SJCRH30 (cell line): Measurements from ENCODE around the gene PLD1. TPM values are rescaled to one million over a fixed set of nuclear protein-coding genes. Genes with fewer than 3 reads are reported as not detected.
"Not testable (repeated sequence)": the region's sequence is repeated elsewhere in the genome, so short reads cannot be mapped to it uniquely, and the experiment has no call there.

Experiments used
- DNase-seq, 2 experiments: peaks; one replicate each; pipeline ENCODE4 v3.0.0-alpha.2; 2015 to 2020
- H3K27ac ChIP-seq: fragments of 250-450 bp; sonication (Bioruptor Pico); 2 replicates; pipeline ENCODE4 v1.5.1; 2020; ENCODE audit warnings: mild to moderate bottlenecking, moderate library complexity
- H3K27me3 ChIP-seq: fragments of 250-450 bp; sonication (Bioruptor Pico); 2 replicates; pipeline ENCODE4 v1.5.1; 2020; ENCODE audit warnings: mild to moderate bottlenecking, moderate library complexity
- H3K36me3 ChIP-seq: fragments of 250-450 bp; sonication (Bioruptor Pico); 2 replicates; pipeline ENCODE4 v1.5.1; 2020; ENCODE audit warnings: mild to moderate bottlenecking, moderate library complexity
- H3K4me1 ChIP-seq: fragments of 250-450 bp; sonication (Bioruptor Pico); 2 replicates; pipeline ENCODE4 v1.5.1; 2020; ENCODE audit warnings: mild to moderate bottlenecking, moderate library complexity
- H3K4me3 ChIP-seq: fragments of 250-450 bp; sonication (Bioruptor Pico); 2 replicates; pipeline ENCODE4 v1.5.1; 2020; ENCODE audit warnings: mild to moderate bottlenecking, moderate library complexity
- H3K9me3 ChIP-seq: fragments of 250-450 bp; sonication (Bioruptor Pico); replicated peaks from 2 replicates; pipeline ENCODE4 v1.5.1; 2020; ENCODE audit warnings: mild to moderate bottlenecking, moderate library complexity
- total RNA-seq: library from RNA; depleted of rRNA; stranded (reverse); fragments of >200 nt; shearing (Covaris generic); gene quantifications from 2 replicates; pipeline ENCODE4 v1.2.3, GENCODE V29; 2014; rRNA removed

PLD1 gene
- total RNA-seq: 4.2 and 5.2 TPM in 2 replicates

- H3K9me3 ChIP-seq: 0 out of 2 replicates have a peak, but pooled peaks cover 2% of the 10 kb centered on the region
Measured at GRCh38 chr3:171809861-171810628, at the start of gene PLD1. PLD1 (minus strand) TSS chr3:171810483; CDS start chr3:171738051, 72,432 bp downstream.

GRCh38 chr3:171858770-171859169 lies 48.5 kb upstream of the PLD1 start:
- Histone ChIP-seq H3K9me3 (peaks cover 21% of the 10 kb centered on the region), H3K4me1 (peaks cover 11% of the 10 kb centered on the region)
- H3K4me3 ChIP-seq, DNase-seq, H3K27ac ChIP-seq, H3K36me3 ChIP-seq, H3K27me3 ChIP-seq: not testable (repeated sequence)

More at GRCh38 chr3:171809861-171810628, at the start of gene PLD1:
- peak; percentile 64 to 65 for DNase-seq
- H3K27ac ChIP-seq: peak within 1 kb of the TSS; percentile 49
- H3K36me3 ChIP-seq: no peaks in the 10 kb centered on the region
- H3K27me3 ChIP-seq: no peaks in the 10 kb centered on the region
- H3K4me3 ChIP-seq: peak within 1 kb of the TSS; percentile 64
- peaks cover 3% of the 10 kb centered on the region; the same call in 1 of the 2 replicates for H3K4me1 ChIP-seq

GRCh38 chr3:171854649-171855305 lies 44.5 kb upstream of the PLD1 start:
- Histone ChIP-seq H3K27ac (no peak overlapping the region), H3K27me3 (no peaks in the 10 kb centered on the region), H3K4me3 (no peak overlapping the region), H3K36me3 (no peaks in the 10 kb centered on the region), H3K4me1 (no peaks in the 10 kb centered on the region), H3K9me3 (peaks cover 26% of the 10 kb centered on the region)
- peak in 1 of 2 experiments; percentile 22 for DNase-seq

GRCh38 chr3:171851660-171852058 lies 41.4 kb upstream of the PLD1 start:
- no peak for DNase-seq
- H3K27ac ChIP-seq: no peak overlapping the region

GRCh38 chr3:171850960-171851659 lies 40.8 kb upstream of the PLD1 start:
- Histone ChIP-seq H3K4me1 (no peaks in the 10 kb centered on the region), H3K9me3 (peaks cover 23% of the 10 kb centered on the region), H3K4me3 (no peak overlapping the region), H3K36me3 (no peaks in the 10 kb centered on the region), H3K27ac (no peak overlapping the region), H3K27me3 (no peaks in the 10 kb centered on the region)
- no peak for DNase-seq

More at GRCh38 chr3:171851660-171852058, 41.4 kb upstream of the PLD1 start:
- no peaks in the 10 kb centered on the region for H3K4me1 ChIP-seq
- no peaks in the 10 kb centered on the region for H3K36me3 ChIP-seq
- H3K4me3 ChIP-seq: no peak overlapping the region
- no peaks in the 10 kb centered on the region for H3K27me3 ChIP-seq
- H3K9me3 ChIP-seq: peaks cover 23% of the 10 kb centered on the region

- H3K27ac ChIP-seq: no peak overlapping the region
- DNase-seq: no peak
- H3K9me3 ChIP-seq: peaks cover 20% of the 10 kb centered on the region
- no peak overlapping the region for H3K4me3 ChIP-seq
- no peaks in the 10 kb centered on the region for H3K27me3 ChIP-seq
- no peaks in the 10 kb centered on the region for H3K36me3 ChIP-seq
- H3K4me1 ChIP-seq: no peaks in the 10 kb centered on the region
Measured at GRCh38 chr3:171850320-171850959, 40.2 kb upstream of the PLD1 start.

- Histone ChIP-seq H3K27me3 (no peaks in the 10 kb centered on the region), H3K4me1 (no peaks in the 10 kb centered on the region), H3K36me3 (no peaks in the 10 kb centered on the region), H3K4me3 (no peak overlapping the region), H3K9me3 (peaks cover 13% of the 10 kb centered on the region), H3K27ac (no peak overlapping the region)
- DNase-seq: no peak
Measured at GRCh38 chr3:171849617-171850319, 39.5 kb upstream of the PLD1 start.

- no peaks in the 10 kb centered on the region for H3K27me3 ChIP-seq
Measured at GRCh38 chr3:171847595-171848259, 37.4 kb upstream of the PLD1 start.

GRCh38 chr3:171847133-171847532 lies 36.9 kb upstream of the PLD1 start:
- H3K4me3 ChIP-seq: no peak overlapping the region
- H3K27ac ChIP-seq: no peak overlapping the region
- no peaks in the 10 kb centered on the region for H3K27me3 ChIP-seq
- no peak for DNase-seq
- peaks cover 13% of the 10 kb centered on the region for H3K4me1 ChIP-seq
- H3K36me3 ChIP-seq: no peaks in the 10 kb centered on the region
- no peaks in the 10 kb centered on the region for H3K9me3 ChIP-seq

More at GRCh38 chr3:171847595-171848259, 37.4 kb upstream of the PLD1 start:
- no peak for DNase-seq
- no peak overlapping the region for H3K27ac ChIP-seq
- H3K4me3 ChIP-seq: no peak overlapping the region
- H3K36me3 ChIP-seq: no peaks in the 10 kb centered on the region
- no peaks in the 10 kb centered on the region for H3K9me3 ChIP-seq
- H3K4me1 ChIP-seq: peaks cover 7% of the 10 kb centered on the region

- Histone ChIP-seq H3K36me3 (no peaks in the 10 kb centered on the region), H3K4me3 (no peak overlapping the region), H3K27ac (no peak overlapping the region), H3K9me3 (no peaks in the 10 kb centered on the region), H3K4me1 (peaks cover 18% of the 10 kb centered on the region), H3K27me3 (no peaks in the 10 kb centered on the region)
- DNase-seq: no peak
Measured at GRCh38 chr3:171846597-171846996, 36.3 kb upstream of the PLD1 start.

GRCh38 chr3:171845481-171846284 lies 35.4 kb upstream of the PLD1 start:
- DNase-seq: no peak
- H3K27ac ChIP-seq: no peak overlapping the region

GRCh38 chr3:171844873-171845272 lies 34.6 kb upstream of the PLD1 start:
- peaks cover 30% of the 10 kb centered on the region for H3K4me1 ChIP-seq

More at GRCh38 chr3:171845481-171846284, 35.4 kb upstream of the PLD1 start:
- H3K9me3 ChIP-seq: no peaks in the 10 kb centered on the region
- H3K4me1 ChIP-seq: peaks cover 27% of the 10 kb centered on the region
- no peaks in the 10 kb centered on the region for H3K36me3 ChIP-seq
- no peaks in the 10 kb centered on the region for H3K27me3 ChIP-seq
- H3K4me3 ChIP-seq: no peak overlapping the region

More at GRCh38 chr3:171844873-171845272, 34.6 kb upstream of the PLD1 start:
- Histone ChIP-seq H3K4me3 (no peak overlapping the region), H3K27ac (no peak overlapping the region), H3K9me3 (no peaks in the 10 kb centered on the region), H3K36me3 (no peaks in the 10 kb centered on the region), H3K27me3 (no peaks in the 10 kb centered on the region)
- no peak for DNase-seq
